GM12892 (cell line): ENCODE data around the gene FALEC.

ENCODE experiments used
- POLR2A ChIP-seq: IDR thresholded peaks from 2 replicates; pipeline ENCODE4 v1.6.1; 2011; ENCODE audit warnings: low read depth, low read length, control low read depth
- POLR2AphosphoS5 ChIP-seq: IDR thresholded peaks from 2 replicates; pipeline ENCODE4 v1.6.1; 2011; ENCODE audit warnings: low read depth, low read length, control low read depth
- TAF1 ChIP-seq: IDR thresholded peaks from 2 replicates; pipeline ENCODE4 v1.6.1; 2011; ENCODE audit warnings: low read depth, mild to moderate bottlenecking, control low read depth, low read length, borderline replicate concordance

- no peak for TF ChIP-seq POLR2AphosphoS5
- no peak for TF ChIP-seq POLR2A
- TF ChIP-seq TAF1: no peak
Measured at GRCh38 chr1:150516616-150517015, 1.1 kb downstream of the FALEC start.
